H1 (cell line): ENCODE data around the gene RNF26. TPM values are rescaled to one million over a fixed set of nuclear protein-coding genes. Genes with fewer than 3 reads are reported as not detected.

ENCODE experiments used
- CTCF ChIA-PET: fragments of 300-600 bp; sonication (Branson Sonifier 250); formaldehyde crosslinking; loops from one replicate; lab custom pipeline; 2021; ENCODE audit not compliant: partially characterized antibody; lab: Charles Lee
- POLR2A ChIA-PET: fragments of 300-600 bp; sonication (Branson Sonifier 250); formaldehyde crosslinking; loops from one replicate; lab custom pipeline; 2021; ENCODE audit warnings: inconsistent platforms; ENCODE audit not compliant: partially characterized antibody; lab: Charles Lee
- DNase-seq, 2 experiments: peaks; one replicate each; pipeline versions ENCODE4 v3.0.0 to v3.0.0-alpha.2; 2010 to 2022; ENCODE audit warnings: low spot score in 2 of 2, low read depth in 1 of 2, mixed read lengths in 1 of 2
- FAIRE-seq: peaks from 2 replicates; lab custom pipeline; 2011; peaks lifted over from hg19 to GRCh38; lab: Jason Lieb, UNC
- H2AFZ ChIP-seq: 2 replicates; pipeline ENCODE4 v1.8.1; 2012; ENCODE audit warnings: low read length, inconsistent platforms
- H2AK5ac ChIP-seq: 2 replicates; pipeline ENCODE4 v1.6.1; 2013; ENCODE audit warnings: low read depth, low read length
- H2BK120ac ChIP-seq: replicated peaks from 2 replicates; pipeline ENCODE3; 2013; ENCODE audit warnings: low read depth, low read length, inconsistent platforms
- H2BK12ac ChIP-seq: 2 replicates; pipeline ENCODE4 v1.6.1; 2013; ENCODE audit warnings: low read depth, low read length
- H2BK15ac ChIP-seq: 2 replicates; pipeline ENCODE4 v1.6.1; 2013; ENCODE audit warnings: low read length
- H2BK20ac ChIP-seq: 2 replicates; pipeline ENCODE4 v1.6.1; 2013; ENCODE audit warnings: low read length
- H2BK5ac ChIP-seq: 2 replicates; pipeline ENCODE4 v1.6.1; 2013; ENCODE audit warnings: low read depth, low read length
- H3K14ac ChIP-seq: 2 replicates; pipeline ENCODE4 v1.6.1; 2013; ENCODE audit warnings: inconsistent platforms; ENCODE audit not compliant: insufficient read length
- H3K18ac ChIP-seq: 2 replicates; pipeline ENCODE4 v1.6.1; 2013; ENCODE audit warnings: low read length; ENCODE audit errors: extremely low read depth
- H3K23ac ChIP-seq: 2 replicates; pipeline ENCODE4 v1.6.1; 2013; ENCODE audit warnings: inconsistent platforms; ENCODE audit not compliant: insufficient read length
- H3K23me2 ChIP-seq: 2 replicates; pipeline ENCODE4 v1.6.1; 2013; ENCODE audit warnings: low read depth, low read length
- H3K27ac ChIP-seq: 2 replicates; pipeline ENCODE4 v1.6.1; 2011; ENCODE audit warnings: low read depth, low read length, inconsistent platforms
- H3K27me3 ChIP-seq, 4 experiments: replicated peaks in 1 of 4; 1 replicate in 1 of 4; 2 replicates in 3 of 4; pipeline versions ENCODE4 v1.6.1 to v1.8.1; 2011 to 2013; ENCODE audit warnings: low read length in 3 of 4, mild to moderate bottlenecking in 3 of 4, inconsistent platforms in 2 of 4, mixed read lengths in 2 of 4, moderate library complexity in 1 of 4; ENCODE audit not compliant: control insufficient read depth in 3 of 4, insufficient read depth in 3 of 4; ENCODE audit errors: extremely low read depth in 1 of 4
- H3K36me3 ChIP-seq, 4 experiments: 2 replicates each; pipeline versions ENCODE4 v1.6.1 to v1.8.1; 2011 to 2013; ENCODE audit warnings: mild to moderate bottlenecking in 4 of 4, low read length in 3 of 4, moderate library complexity in 2 of 4, control low read depth in 1 of 4, inconsistent platforms in 1 of 4; ENCODE audit not compliant: insufficient read depth in 4 of 4, control insufficient read depth in 2 of 4
- H3K4ac ChIP-seq: replicated peaks from 2 replicates; pipeline ENCODE3; 2013; ENCODE audit warnings: low read length, low read depth, mixed read lengths, inconsistent platforms; ENCODE audit not compliant: insufficient read length
- H3K4me1 ChIP-seq, 4 experiments: replicated peaks in 1 of 4; 1 replicate in 1 of 4; 2 replicates in 3 of 4; pipeline versions ENCODE4 v1.6.1 to v1.8.1; 2011 to 2013; ENCODE audit warnings: low read length in 3 of 4, inconsistent platforms in 2 of 4, mixed read lengths in 1 of 4; ENCODE audit not compliant: insufficient read depth in 4 of 4, control insufficient read depth in 3 of 4
- H3K4me2 ChIP-seq, 2 experiments: 2 replicates each; pipeline versions ENCODE4 v1.6.1 to v1.8.1; 2011 to 2013; ENCODE audit warnings: low read depth in 2 of 2, low read length in 2 of 2, control low read depth in 1 of 2, inconsistent platforms in 1 of 2, mild to moderate bottlenecking in 1 of 2; ENCODE audit not compliant: insufficient read depth in 1 of 2
- H3K4me3 ChIP-seq, 4 experiments: fragments of 200-600, 300-600 bp in 1 of 4; sonication (generic), shearing (Covaris generic), sonication (Bioruptor Twin) in 1 of 4; 2 replicates each; pipeline versions ENCODE4 v1.5.1 to v1.8.1; 2011 to 2016; ENCODE audit warnings: low read length in 4 of 4, low read depth in 3 of 4, control low read depth in 2 of 4, inconsistent platforms in 2 of 4, mild to moderate bottlenecking in 2 of 4, mixed read lengths in 1 of 4, moderate library complexity in 1 of 4; ENCODE audit not compliant: insufficient read depth in 2 of 4; ENCODE audit errors: extremely low read depth in 1 of 4
- H3K56ac ChIP-seq: replicated peaks from 2 replicates; pipeline ENCODE3; 2013; ENCODE audit warnings: low read depth, mild to moderate bottlenecking, mixed read lengths, low read length, inconsistent platforms; ENCODE audit not compliant: insufficient read length
- H3K79me1 ChIP-seq: 2 replicates; pipeline ENCODE4 v1.6.1; 2013; ENCODE audit warnings: low read depth, low read length, control low read depth
- H3K79me2 ChIP-seq, 2 experiments: 2 replicates each; pipeline versions ENCODE4 v1.6.1 to v1.8.1; 2012 to 2013; ENCODE audit warnings: low read length in 2 of 2, mild to moderate bottlenecking in 2 of 2, inconsistent platforms in 1 of 2; ENCODE audit not compliant: insufficient read depth in 2 of 2, control insufficient read depth in 1 of 2
- H3K9ac ChIP-seq, 4 experiments: replicated peaks in 1 of 4; 1 replicate in 1 of 4; 2 replicates in 3 of 4; pipeline versions ENCODE4 v1.6.1 to v1.8.1; 2011 to 2013; ENCODE audit warnings: low read depth in 3 of 4, low read length in 3 of 4, control low read depth in 2 of 4, mild to moderate bottlenecking in 2 of 4, moderate library complexity in 2 of 4, inconsistent platforms in 1 of 4; ENCODE audit errors: extremely low read depth in 1 of 4
- H3K9me3 ChIP-seq, 2 experiments: 2 replicates each; pipeline versions ENCODE4 v1.6.1 to v1.8.1; 2012 to 2013; ENCODE audit warnings: mild to moderate bottlenecking in 2 of 2, moderate library complexity in 2 of 2, control low read depth in 1 of 2, inconsistent platforms in 1 of 2, low read depth in 1 of 2, low read length in 1 of 2, mixed read lengths in 1 of 2; ENCODE audit not compliant: insufficient read depth in 2 of 2
- H4K20me1 ChIP-seq, 2 experiments: replicated peaks in 1 of 2; 2 replicates each; pipeline versions ENCODE3 to v1.8.1; 2011 to 2013; ENCODE audit warnings: inconsistent platforms in 2 of 2, low read length in 2 of 2, mild to moderate bottlenecking in 1 of 2; ENCODE audit not compliant: insufficient read depth in 2 of 2, control insufficient read depth in 1 of 2
- H4K5ac ChIP-seq: 2 replicates; pipeline ENCODE4 v1.6.1; 2013; ENCODE audit warnings: low read length, low read depth, mixed read lengths, inconsistent platforms; ENCODE audit not compliant: insufficient read length
- H4K8ac ChIP-seq: 2 replicates; pipeline ENCODE4 v1.8.0; 2013; ENCODE audit warnings: mild to moderate bottlenecking, moderate library complexity, low read length, inconsistent platforms; ENCODE audit not compliant: insufficient read depth; ENCODE audit errors: extremely low read depth
- H4K91ac ChIP-seq: replicated peaks from 2 replicates; pipeline ENCODE3; 2013; ENCODE audit warnings: low read length, mixed read lengths, inconsistent platforms; ENCODE audit not compliant: insufficient read length
- CHD1 ChIP-seq: IDR thresholded peaks from 2 replicates; pipeline ENCODE4 v1.6.1; 2012; ENCODE audit warnings: low read depth, low read length, improper control_type of control experiment
- CHD2 ChIP-seq: IDR thresholded peaks from 2 replicates; pipeline ENCODE4 v1.6.1; 2012; ENCODE audit warnings: low read length, improper control_type of control experiment
- CREB1 ChIP-seq: IDR thresholded peaks from 2 replicates; pipeline ENCODE4 v1.6.1; 2012; ENCODE audit warnings: inconsistent platforms
- CTBP2 ChIP-seq: IDR thresholded peaks from 2 replicates; pipeline ENCODE4 v1.7.0; 2011; ENCODE audit warnings: borderline replicate concordance, mild to moderate bottlenecking, moderate library complexity, mixed read lengths, low read length; ENCODE audit not compliant: insufficient read depth, insufficient read length
- EGR1 ChIP-seq: IDR thresholded peaks from 2 replicates; pipeline ENCODE4 v1.6.1; 2011; ENCODE audit warnings: low read depth, low read length, borderline replicate concordance
- GABPA ChIP-seq: IDR thresholded peaks from 2 replicates; pipeline ENCODE4 v1.6.1; 2011; ENCODE audit warnings: mild to moderate bottlenecking, low read length, moderate library complexity, borderline replicate concordance; ENCODE audit not compliant: insufficient read depth
- MAFK ChIP-seq: IDR thresholded peaks from 2 replicates; pipeline ENCODE4 v1.6.1; 2012; ENCODE audit warnings: low read depth, mild to moderate bottlenecking, improper control_type of control experiment, low read length
- NANOG ChIP-seq: IDR thresholded peaks from 2 replicates; pipeline ENCODE4 v1.6.1; 2011; ENCODE audit warnings: low read length, low read depth, mild to moderate bottlenecking, inconsistent platforms; ENCODE audit not compliant: insufficient read depth, poor library complexity, severe bottlenecking
- RFX5 ChIP-seq: IDR thresholded peaks from 2 replicates; pipeline ENCODE4 v1.6.1; 2011; ENCODE audit warnings: low read depth, low read length, improper control_type of control experiment, borderline replicate concordance
- SIRT6 ChIP-seq: IDR thresholded peaks from one replicate; pipeline ENCODE4 v1.7.1; 2012; ENCODE audit warnings: low read length, inconsistent platforms
- SIX5 ChIP-seq: IDR thresholded peaks from 2 replicates; pipeline ENCODE4 v1.6.1; 2011; ENCODE audit warnings: mild to moderate bottlenecking, low read depth, low read length
- SP2 ChIP-seq: IDR thresholded peaks from 2 replicates; pipeline ENCODE4 v1.6.1; 2012; ENCODE audit warnings: mild to moderate bottlenecking, low read length, inconsistent platforms
- SRF ChIP-seq: IDR thresholded peaks from 2 replicates; pipeline ENCODE4 v1.6.1; 2011; ENCODE audit warnings: mild to moderate bottlenecking, low read depth, low read length, moderate library complexity
- WGBS, 2 experiments: shearing (Covaris generic) in 1 of 2; methylation state at CpG; one replicate each; pipeline versions ENCODE4 v1.1.6 to v1.1.7; 2013 to 2015; ENCODE audit warnings: low lambda C conversion rate in 2 of 2, mixed read lengths in 2 of 2, inconsistent platforms in 1 of 2, low coverage in 1 of 2, missing lambda C conversion rate in 1 of 2; ENCODE audit not compliant: insufficient replicate concordance in 2 of 2, insufficient coverage in 1 of 2, insufficient read length in 1 of 2; ENCODE audit errors: extremely low coverage in 1 of 2, missing lambda C conversion rate in 1 of 2; 5-methylcytosine and 5-hydroxymethylcytosine counted together
- polyA plus RNA-seq, 7 experiments: library from polyadenylated mRNA; depleted of rRNA in 3 of 7; stranded (reverse) in 5 of 7; unstranded in 2 of 7; fragments of >200 nt in 5 of 7; fragments of 200-250 nt in 2 of 7; gene quantifications; 1 replicate in 5 of 7; 2 replicates in 1 of 7; 4 replicates in 1 of 7; pipeline versions ENCODE4 v1.2.1 to v1.2.3, GENCODE V29; 2011 to 2013; ENCODE audit warnings: missing spikeins in 2 of 7, mixed read lengths in 2 of 7
- total RNA-seq: library from RNA; stranded (reverse); fragmentation: NEBNext Ultra II Directional; extraction: Animal tissue kit (Norgen Biotek cat#: 25700); gene quantifications from 2 replicates; pipeline ENCODE4 v1.2.1, GENCODE V29; 2021

Gene RNF26
- total and polyA plus RNA-seq, 2 of the 8 experiments (the other 6 are each of a cell fraction or from before 2014, with no cell fraction given) = 82.7 to 84.0 TPM

DNA sequence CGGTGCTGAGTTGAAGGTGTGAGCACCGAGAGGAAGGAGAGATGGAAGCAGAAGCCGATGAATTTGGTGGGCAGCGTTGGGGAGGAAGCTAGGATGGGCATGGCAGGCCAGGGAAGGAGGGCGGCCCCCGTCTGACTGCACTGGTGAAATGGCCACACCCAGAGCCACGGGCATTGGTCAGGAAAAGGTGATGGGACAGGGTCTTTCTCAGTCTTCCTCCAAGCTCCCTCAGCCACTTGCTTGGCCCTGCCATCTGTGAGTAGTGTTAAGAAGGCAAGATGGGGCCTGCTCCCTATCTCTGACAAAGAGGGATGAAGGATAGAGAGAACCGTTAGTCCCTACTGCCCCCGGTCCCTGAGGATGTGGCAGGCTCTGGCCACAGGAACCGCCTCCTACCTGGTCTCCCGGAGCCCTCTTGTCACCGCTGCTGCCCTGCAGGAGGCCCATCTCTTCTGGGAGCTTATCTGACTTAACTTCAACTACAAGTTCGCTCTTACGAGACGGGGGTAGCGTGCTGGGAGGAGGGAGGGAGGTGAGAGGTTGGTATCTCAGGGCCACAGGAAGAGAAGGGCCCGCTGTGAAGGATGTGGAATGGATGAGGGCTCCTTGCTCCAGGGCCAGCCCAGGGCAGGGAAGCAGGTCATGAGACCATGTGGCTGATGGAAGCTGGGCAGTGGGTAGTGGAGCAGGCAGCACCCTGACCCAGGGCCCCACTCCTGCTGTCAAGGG, 24.2 kb upstream of the RNF26 start:
- DNase-seq (no peak), FAIRE-seq (no peak)
- no peak overlapping the region for H4K91ac ChIP-seq
- H3K14ac ChIP-seq = no peak overlapping the region
- no peak overlapping the region for H3K18ac ChIP-seq
- peaks cover 0 to 23% (median 3%) of the 10 kb centered on the region in 4 experiments; a peak in 5 of 8 replicates for H3K36me3 ChIP-seq
- H4K5ac ChIP-seq = no peak overlapping the region
- no peaks in the 10 kb centered on the region for H3K79me1 ChIP-seq
- no peak overlapping the region for H2AK5ac ChIP-seq
- H3K4me1 ChIP-seq = peaks cover 0 to 7% (median 6%) of the 10 kb centered on the region in 4 experiments; a peak in 6 of 7 replicates
- no peak overlapping the region for H3K4me2 ChIP-seq
- H2BK15ac ChIP-seq = no peak overlapping the region
- H3K4me3 ChIP-seq = no peak overlapping the region
- ChIA-PET POLR2A (interaction anchor here (0.6 to 5.6 kb wide), 6 partner anchors 7 to 225 kb away, joined by 3 to 44 read pairs (median 4); partner anchors contain the start of gene MCAM), CTCF (interaction anchor here (1.4 to 13.8 kb wide), 6 partner anchors 8 to 165 kb away, joined by 3 to 174 read pairs (median 10); no protein-coding TSS in a partner anchor)
- no peak overlapping the region for H2BK12ac ChIP-seq
- 90% methylated on average over 17 of the region's 17 CpGs; no CpG with 5 or more reads in 1 of the 2 experiments for WGBS, 2 experiments
- no peaks in the 10 kb centered on the region for H3K9me3 ChIP-seq
- H4K20me1 ChIP-seq = peaks cover 4 to 6% of the 10 kb centered on the region in 2 experiments
- peak overlapping the region; percentile 16; the same call in 1 of the 2 replicates for H4K8ac ChIP-seq
- no peak overlapping the region for H2BK120ac ChIP-seq
- no peak overlapping the region for H3K56ac ChIP-seq
- H3K4ac ChIP-seq = no peak overlapping the region
- H3K23me2 ChIP-seq = peaks cover 3% of the 10 kb centered on the region; the same call in 1 of the 2 replicates
- no peak overlapping the region for H2AFZ ChIP-seq
- no peak overlapping the region for H3K23ac ChIP-seq
- H3K9ac ChIP-seq = no peak overlapping the region
- H2BK20ac ChIP-seq = no peak overlapping the region
- no peak overlapping the region for H3K27ac ChIP-seq
- no peaks in the 10 kb centered on the region for H3K79me2 ChIP-seq
- H2BK5ac ChIP-seq = no peak overlapping the region
- peaks cover 0 to 10% (median 8%) of the 10 kb centered on the region in 4 experiments; a peak in 4 of 7 replicates for H3K27me3 ChIP-seq
- TF ChIP-seq EGR1 (no peak), CHD2 (no peak), CHD1 (no peak), MAFK (no peak), GABPA (no peak), RFX5 (no peak), SP2 (no peak), NANOG (no peak), CREB1 (no peak), SIRT6 (no peak), SRF (no peak), CTBP2 (no peak), SIX5 (no peak)
